HG03460 (cell line): ENCODE data around the gene CD63.

Source experiments
- ATAC-seq: cut with Tn5 transposase; IDR thresholded peaks from one replicate; pipeline ENCODE4 v1.9.1; 2021; ENCODE audit not compliant: unreplicated experiment

The CD63 gene

GRCh38 chr12:55741931-55742680, 13.3 kb upstream of the CD63 start:
- ATAC-seq: no peak

- ATAC-seq: no peak
Observed at GRCh38 chr12:55739025-55739378, 10.2 kb upstream of the CD63 start.

GRCh38 chr12:55738123-55739024, 9.6 kb upstream of the CD63 start:
- ATAC-seq: peak; percentile 89

GRCh38 chr12:55737581-55738122, 8.8 kb upstream of the CD63 start:
- ATAC-seq: peak; percentile 11

- ATAC-seq: peak; percentile 32
Observed at GRCh38 chr12:55736780-55737580, 8.2 kb upstream of the CD63 start.

GRCh38 chr12:55736076-55736475, 7.3 kb upstream of the CD63 start:
- no peak for ATAC-seq

GRCh38 chr12:55734595-55734994, 5.8 kb upstream of the CD63 start:
- no peak for ATAC-seq

GRCh38 chr12:55733858-55734257, 5.0 kb upstream of the CD63 start:
- ATAC-seq: no peak

- ATAC-seq: no peak
Observed at GRCh38 chr12:55733021-55733555, 4.3 kb upstream of the CD63 start.

GRCh38 chr12:55732288-55732687, 3.5 kb upstream of the CD63 start:
- ATAC-seq: no peak

GRCh38 chr12:55729819-55730818, 1.3 kb upstream of the CD63 start:
- peak; percentile 47 for ATAC-seq

- peak; percentile 15 for ATAC-seq
Observed at GRCh38 chr12:55728186-55728938, 447 bp downstream of the CD63 start.

- no peak for ATAC-seq
Observed at GRCh38 chr12:55727643-55728185, 1.1 kb downstream of the CD63 start.

- no peak for ATAC-seq
Observed at GRCh38 chr12:55726971-55727370, 1.8 kb downstream of the CD63 start.

GRCh38 chr12:55725556-55725955, 3.3 kb downstream of the CD63 start:
- ATAC-seq: no peak

- ATAC-seq: no peak
Observed at GRCh38 chr12:55724940-55725309, 3.9 kb downstream of the CD63 start.

- no peak for ATAC-seq
Observed at GRCh38 chr12:55724226-55724939, 4.4 kb downstream of the CD63 start.
